GM18511 (cell line): ENCODE data around the gene EPB41L2.
"Not testable (repeated sequence)": the region's sequence is repeated elsewhere in the genome, so short reads cannot be mapped to it uniquely, and the experiment has no call there.

Experiments used
- ATAC-seq: cut with Tn5 transposase; IDR thresholded peaks from one replicate; pipeline ENCODE4 v1.9.1; 2021; ENCODE audit warnings: mild to moderate bottlenecking, moderate library complexity; ENCODE audit not compliant: unreplicated experiment

Gene EPB41L2

DNA sequence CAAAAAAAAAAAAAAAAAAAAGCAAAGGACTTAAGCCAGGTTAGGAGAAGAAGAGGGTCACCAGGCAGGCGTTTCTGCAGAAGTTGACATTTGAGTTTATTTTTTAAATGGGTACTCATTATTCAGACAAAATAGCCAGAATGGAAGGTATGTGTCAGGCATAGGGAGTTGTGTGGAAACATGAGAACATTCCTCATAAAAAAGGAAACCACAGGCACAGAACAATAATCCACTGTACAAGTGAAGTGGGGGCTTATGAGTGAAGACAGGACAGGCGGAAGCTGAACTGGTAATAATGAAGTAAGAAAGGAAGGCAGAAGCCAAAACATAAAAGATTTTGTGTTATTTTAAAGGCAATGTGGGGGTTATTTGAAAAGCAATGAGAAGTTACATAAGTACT is 104.6 kb downstream of the EPB41L2 start:
- ATAC-seq, result no peak

DNA sequence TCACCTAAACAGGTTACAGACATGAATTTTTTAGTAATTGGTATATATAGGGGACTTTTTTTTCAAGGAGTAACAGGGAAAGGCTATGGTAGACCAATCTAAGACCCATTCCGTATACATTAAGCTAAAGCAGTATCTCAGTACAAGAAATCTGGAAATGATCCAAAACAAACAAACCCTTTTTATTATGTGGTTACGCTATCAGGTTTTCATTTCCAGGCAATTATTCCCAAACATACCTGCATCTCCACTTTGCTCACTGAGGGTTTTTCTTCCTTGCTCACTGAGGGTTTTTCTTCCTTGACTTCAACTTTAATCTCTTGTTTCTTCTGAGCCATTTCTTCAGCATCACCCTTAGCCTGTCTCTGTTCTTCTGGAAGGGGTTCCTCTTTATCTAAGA is 107.3 kb downstream of the EPB41L2 start:
- ATAC-seq, result no peak

DNA sequence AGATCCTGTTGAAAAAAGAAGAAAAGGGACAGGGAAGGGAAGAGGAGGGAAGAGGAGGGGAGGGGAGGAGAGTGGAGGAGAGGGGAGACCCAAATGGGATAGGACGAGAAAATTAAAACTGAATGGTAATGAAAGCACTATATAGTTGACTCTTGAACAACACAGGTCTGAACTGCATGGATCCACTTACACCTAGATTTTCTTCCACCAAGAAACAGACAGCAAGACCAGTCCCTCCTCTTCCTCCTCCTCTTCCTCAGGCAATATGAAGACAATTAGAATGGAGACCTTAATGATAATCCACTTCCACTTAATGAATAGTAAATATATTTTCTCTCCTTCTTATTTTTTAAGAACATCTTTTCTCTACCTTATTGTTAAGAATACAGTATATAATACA is 113.5 kb downstream of the EPB41L2 start:
- ATAC-seq, result no peak

DNA sequence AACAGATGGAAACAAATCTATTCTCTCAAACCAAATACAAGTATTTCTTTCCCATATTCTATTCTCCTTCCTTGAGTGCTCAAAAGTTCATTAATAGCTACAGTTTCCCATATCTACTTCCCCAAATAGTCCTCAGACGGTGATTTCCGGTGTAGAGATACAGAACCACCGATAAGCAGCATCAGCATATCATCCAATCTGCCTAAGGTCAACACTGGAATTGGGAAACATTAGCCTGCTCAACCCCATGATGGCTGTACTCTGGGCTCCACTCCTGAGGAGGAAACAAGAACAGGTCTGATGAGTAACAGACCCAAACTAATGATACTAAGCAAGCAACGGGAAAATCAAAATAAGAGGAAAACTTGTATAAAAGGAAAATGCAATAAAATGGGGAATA is 115.6 kb downstream of the EPB41L2 start:
- no peak for ATAC-seq

DNA sequence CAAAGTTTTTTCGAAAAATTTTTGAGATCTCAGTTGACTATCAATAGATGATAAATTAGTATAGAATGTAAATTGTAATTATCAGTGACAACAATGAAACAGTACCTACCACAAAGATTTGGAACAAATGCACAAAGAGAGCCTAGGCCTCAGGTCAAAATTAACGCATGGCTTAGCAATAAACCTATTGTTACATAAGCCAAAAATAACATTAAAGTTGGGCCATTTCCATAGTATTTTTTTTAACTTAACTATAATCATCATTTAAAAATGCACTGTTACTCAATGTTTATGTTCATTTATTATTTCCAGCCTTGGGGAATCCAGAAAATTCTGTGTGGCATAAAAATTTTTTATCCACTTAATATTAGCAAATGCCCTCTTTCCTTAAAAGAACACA is 117.0 kb downstream of the EPB41L2 start:
- no peak for ATAC-seq

DNA sequence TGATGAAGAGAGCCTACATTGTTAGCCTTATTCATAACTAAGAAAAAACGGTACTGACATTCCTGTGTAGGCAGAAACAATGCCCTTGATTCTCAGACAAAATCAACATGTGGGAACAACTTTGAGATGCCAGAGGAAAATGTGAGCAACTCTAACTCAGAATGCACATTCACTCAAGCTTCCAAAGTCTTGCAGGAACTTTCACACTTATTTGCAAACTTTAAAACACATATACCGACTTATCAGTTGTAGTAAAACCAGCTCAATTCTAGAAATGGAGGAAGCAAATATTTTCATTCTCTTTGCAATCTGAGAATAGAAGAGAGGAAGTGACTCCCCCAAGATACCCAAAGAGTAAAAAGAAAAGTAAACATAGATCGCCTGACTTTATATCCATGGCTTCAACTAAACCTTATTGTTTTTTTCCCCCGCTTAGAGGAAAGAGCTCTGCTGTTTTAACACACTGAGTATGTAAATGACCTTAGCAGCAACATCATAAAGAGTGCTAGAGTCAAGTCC is 117.6 kb downstream of the EPB41L2 start:
- peak; percentile 68 for ATAC-seq

DNA sequence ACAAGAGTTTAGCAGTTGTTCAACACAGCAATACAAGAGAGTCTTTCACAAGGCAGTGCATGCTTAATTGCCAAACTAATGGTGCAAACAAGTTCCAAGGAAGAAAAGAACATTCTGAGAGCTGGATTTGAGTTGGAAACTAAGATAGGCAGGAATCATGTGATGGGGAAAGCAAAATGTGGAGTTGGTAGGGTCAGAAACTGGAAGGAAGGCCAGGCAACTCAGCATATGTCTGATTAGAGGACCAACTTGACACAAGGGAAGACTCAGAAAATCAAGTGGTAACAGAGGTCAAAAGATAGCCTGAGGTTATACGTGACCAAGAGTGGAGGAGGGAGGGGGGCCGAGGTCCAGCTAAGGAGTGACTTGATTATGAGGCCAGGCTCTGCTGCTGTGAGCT is 118.6 kb downstream of the EPB41L2 start:
- no peak for ATAC-seq

DNA sequence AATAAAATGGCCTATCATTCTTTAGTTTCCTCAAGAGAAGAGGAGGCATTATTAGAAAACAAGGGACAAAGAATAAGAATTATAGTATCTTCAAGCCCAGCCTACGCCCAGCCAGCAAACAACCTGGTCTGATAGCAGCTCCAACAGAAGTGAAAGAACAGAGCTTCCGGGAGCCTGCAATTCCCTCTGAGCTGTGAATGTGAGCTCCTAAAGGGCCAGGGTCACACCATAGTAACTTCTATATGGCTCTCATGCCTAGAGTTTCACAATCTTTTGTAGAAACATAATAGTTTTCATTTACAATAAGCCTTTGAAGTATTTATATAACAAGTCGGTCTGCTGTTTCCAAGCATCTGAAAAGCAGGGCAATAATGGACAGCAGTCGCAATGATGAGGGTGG is 119.3 kb downstream of the EPB41L2 start:
- ATAC-seq, result no peak

DNA sequence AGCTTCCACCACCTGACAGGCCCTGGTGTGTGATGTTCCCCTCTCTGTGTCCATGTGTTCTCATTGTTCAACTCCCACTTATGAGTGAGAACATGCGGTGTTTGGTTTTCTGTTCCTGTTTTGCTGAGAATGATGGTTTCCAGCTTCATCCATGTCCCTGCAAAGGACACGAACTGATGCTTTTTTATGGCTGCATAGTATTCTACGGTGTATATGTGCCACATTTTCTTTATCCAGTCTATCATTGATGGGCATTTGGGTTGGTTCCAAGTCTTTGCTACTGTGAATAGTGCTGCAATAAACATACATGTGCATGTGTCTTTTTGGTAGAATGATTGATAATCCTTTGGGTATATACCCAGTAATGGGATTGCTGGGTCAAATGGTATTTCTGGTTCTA is 120.3 kb downstream of the EPB41L2 start:
- ATAC-seq, result not testable (repeated sequence)

DNA sequence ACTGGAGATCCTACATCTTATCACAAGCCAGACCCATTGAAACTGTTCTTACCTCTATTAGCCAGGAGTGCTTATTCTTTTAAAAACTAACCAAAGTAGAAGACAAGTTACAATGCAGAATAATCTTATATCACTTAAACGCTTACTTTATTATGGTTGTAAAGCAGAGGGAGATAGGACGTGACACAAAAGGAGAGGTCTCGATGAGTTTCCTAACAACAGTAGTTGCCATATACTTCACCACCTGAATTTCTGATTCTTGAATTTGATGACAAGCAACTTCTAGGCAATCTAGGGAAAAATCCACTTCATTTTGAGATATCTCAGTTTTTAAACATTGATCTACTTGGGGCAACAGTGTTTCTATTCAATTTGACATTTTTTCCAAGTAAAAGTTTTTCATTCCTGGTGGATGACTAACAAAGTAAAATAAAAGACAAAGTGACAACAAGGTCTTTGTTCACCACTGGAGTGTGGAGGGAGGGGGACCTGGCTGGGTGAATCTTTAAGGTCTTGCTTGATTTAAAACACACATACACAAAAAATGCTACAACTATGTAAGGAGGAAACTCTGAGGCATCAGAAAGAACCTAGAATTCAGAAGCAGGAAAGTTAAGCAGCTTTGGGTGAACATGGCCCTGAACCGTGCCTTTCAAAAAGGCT is 125.0 kb downstream of the EPB41L2 start:
- ATAC-seq, result no peak

DNA sequence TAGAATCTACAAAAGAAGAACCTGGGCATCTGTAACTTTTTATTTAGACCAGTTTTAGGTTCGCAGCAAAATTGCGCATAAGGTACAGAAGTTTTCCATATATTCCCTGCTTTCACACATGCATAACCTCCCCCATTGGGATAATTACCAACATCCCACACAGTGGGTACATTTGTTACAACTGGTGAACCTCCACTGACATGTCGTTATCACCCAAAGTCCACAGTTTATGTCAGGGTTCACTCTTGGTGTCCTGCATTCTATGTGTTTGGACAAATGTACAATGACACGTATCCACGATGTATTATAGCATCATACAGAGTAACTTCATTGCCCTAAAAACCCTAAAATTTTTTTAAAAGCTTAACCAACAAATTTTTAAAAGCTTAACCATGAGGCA is 126.1 kb downstream of the EPB41L2 start:
- ATAC-seq, result no peak

DNA sequence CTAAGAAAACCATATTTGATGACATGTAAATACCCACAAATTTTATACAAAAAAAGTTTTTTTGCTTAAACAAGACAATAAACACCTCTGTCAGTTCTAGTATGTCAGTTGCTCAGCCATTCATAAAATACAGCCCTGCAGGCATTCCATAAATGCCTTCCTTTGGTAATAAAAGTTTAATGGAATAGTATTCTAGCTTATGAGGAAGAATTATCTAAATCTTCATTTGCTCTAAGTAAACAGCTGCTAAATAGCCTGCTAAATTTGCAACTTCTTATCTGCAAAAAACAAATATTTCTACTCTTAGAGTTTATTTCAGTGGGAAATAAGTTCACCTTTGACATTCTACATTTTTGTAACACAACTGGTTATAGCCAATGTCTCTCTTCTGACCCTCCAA is 127.1 kb downstream of the EPB41L2 start:
- no peak for ATAC-seq

DNA sequence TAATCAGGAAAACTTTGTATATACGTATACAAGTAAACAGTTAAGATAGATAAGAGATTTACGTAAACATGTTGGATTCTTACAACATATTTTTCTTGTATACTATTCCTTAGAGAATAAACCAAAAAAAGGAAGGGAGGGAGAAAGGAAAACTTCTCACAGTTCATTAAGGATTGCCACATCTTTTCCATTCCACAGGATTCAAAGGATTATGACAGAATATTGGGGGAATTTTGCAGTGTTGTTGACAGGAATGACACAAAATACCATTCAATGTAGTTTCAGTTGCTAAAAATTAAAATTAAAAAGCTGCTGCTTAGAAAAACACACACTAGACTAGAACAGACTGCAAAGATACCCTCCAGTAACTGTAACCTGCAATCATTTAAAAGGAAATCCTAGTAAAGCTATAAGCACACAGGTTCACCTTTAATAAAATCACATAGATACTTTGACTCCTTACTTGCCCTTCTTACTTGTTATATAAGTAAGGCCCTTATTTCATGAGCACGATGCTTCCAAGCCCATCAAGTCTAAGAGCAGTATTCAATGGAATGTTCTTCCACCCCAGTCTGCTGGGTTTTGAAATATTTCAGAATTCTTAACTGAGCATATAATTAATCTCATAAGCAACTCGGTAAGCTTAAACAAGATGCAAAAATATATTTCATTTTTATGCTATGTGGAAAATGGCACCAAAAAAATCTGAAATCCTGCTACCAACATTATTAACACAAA is 128.0 kb downstream of the EPB41L2 start:
- no peak for ATAC-seq

DNA sequence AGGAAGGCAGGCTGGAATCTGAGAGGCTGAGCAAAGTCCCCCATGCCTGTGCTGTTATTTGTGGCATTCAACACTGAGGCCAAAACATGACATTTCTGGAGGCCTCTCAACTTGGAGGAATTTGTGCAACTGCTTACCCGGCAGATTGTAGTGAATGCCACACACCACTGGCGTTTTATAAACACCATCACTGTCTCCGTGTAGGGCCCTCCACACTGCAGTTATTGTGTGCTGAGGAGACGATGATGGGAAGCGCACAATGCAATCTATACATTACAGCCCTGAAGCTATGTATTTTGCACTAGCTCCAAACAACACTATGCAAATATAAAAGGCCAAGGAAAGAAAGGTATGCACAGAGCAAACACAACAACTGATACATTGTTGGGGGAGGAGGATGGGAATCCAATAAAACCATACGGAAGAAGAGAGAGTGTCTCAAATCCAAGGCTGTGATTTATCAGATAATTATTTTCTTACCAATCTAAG is 129.3 kb downstream of the EPB41L2 start:
- ATAC-seq, result no peak

DNA sequence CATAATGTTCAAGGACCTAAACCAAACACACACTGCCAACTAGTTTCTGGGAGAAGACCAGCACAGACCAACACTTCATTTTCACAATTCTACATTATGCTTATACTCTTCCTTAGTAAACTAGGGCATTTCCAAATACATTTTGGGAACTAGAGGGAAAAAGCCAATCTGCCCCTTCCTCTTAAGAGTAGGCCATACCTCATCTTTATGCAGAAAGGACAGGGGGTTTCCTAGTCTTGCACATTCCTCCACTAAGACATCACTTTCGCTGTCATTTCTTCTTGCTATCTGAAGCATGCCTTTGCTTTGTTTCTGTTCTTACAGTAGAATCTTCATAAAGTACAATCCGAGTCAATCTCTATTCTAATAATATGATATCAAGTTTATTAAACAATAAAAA is 130.1 kb downstream of the EPB41L2 start:
- no peak for ATAC-seq

DNA sequence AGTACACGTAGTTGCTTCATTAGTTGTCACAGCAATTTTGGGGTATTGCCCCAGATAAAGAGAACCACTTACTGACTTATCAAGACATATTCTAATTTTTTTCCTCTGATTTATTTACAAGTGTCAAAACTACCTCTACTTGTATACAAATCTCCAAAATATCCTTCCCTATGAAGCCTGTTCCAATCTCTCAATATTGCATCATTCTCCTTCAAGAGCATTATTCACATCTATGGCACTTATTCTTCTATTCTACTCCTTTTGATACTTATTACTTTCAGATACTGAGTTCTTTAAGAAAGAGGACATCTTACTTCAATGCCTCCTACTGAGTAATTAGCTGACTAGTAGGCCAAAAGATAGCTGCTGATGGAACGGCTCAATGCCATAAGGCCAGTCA is 130.6 kb downstream of the EPB41L2 start:
- ATAC-seq, result no peak

DNA sequence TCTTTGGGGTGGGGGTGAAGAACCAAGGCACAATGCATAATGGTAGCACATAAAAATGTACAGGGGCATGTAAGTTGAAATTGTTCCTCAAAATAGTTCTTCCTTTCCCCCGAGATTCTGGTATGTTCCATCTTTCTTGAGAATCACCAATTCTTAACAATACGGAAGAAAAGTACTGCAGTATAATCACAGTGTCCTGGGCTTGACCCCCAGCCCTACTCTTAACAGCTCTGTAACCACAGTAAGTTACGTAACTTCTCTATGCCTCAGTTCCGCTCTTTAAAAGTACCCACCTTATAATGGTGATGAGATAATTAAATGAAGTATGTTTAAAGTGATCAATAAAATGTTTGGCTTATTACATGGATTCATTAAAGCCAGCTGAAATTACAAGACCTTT is 131.4 kb downstream of the EPB41L2 start:
- no peak for ATAC-seq

DNA sequence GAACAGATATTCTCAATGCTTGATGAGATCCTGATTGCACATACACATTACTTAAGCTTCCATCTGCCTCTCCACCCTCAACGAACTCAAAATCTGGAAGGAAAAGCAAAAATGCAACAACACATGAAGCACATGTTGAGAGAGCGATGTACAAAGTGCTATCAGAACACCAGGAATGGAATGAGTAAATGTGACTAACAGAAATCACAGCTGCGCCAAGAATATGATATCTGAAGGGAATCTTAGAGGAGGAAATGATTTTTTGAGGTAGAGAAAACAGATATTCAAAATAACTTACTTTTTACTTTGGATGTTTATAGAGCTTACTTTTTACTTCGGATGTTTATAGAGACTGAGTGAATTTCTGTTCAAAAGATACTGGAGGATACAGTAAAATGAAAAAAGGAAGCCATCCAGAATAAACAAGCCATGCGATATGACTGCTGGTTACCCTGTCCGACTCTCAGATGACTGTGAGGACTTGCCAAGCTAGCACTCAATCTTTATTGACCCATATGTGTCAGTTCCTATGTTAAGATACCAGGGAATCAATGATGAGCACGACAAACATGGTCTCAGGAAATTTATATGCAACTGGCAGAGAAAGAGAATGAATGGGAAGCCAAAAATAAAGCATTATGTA is 133.9 kb downstream of the EPB41L2 start:
- no peak for ATAC-seq

DNA sequence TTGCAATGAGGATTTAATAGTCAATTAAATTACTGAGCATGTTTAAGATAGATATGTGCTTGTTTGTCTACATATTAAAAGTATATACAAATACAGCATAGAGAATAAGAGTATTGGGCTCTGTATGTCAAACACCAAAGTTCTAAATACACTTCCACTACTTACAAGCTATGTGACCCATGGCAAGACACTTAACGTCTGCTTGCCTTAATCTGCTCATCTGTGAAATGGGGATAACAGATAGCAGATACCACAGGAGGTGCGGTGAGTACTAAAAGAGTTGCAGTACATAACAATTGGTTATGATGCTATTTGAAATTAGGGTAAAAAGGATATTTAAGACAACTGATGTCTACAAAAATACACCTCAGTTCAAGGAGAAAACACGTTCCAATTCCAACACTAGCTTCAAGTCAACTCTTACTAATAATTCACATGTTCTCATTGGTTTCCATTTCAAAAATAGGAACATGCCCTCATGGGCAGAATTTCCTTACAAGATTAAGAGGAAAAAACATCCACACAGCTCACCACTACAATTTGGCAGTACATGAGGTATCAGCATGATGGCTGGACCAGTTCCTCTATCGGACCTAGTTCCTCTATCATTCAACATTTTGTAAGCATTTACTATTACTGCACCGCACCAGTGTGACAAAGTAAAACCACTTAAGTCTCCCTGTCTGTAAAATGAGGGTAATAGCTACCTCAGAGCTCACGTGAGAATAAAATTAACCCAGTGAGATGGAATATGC is 134.7 kb downstream of the EPB41L2 start:
- no peak for ATAC-seq

DNA sequence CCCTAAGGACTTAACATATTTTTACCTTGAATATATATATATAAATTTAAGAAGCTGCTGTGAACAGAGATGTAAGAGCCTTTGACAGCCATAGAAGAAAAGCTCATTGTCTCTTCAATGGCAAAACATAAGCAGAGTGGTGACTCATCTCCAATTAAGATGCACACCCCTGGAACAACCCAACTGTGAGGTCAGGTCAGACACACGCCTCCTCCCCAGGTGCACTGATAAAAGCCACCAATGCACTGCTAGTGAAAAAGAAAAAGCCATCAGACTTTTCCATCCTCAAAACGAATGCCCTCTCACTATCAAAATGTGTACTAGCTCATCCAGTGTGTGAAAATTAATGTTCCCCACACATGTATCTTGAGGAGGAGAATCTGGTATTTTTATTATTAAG is 135.7 kb downstream of the EPB41L2 start:
- ATAC-seq, result no peak

DNA sequence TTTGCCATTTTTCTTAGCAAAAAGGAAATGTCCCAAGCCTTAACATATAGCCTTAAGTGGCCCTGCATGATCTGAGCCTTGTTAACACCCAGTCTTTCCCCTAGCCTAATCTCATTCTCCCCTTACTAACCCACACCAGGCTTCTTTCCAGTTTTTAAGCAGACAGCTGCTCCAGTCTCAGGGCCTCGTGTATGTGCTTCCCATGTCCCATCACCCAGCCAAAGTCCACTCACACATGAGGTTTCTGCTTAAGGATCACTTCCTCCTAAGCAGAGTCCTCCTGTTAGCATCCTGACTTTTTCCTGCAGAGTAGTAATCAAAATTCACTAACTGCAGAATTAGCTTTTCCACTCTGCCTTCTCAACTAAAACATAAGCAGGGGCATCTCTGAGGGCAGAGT is 139.7 kb downstream of the EPB41L2 start:
- ATAC-seq, result no peak
